PC-3 (cell line): ENCODE results near the gene PRKACB. TPM values are rescaled to one million over a fixed set of nuclear protein-coding genes. Genes with fewer than 3 reads are reported as not detected.

Experiments
- ATAC-seq: fragments of 200-7000 bp; cut with Tn5 transposase; 2 replicates; pipeline ENCODE4 v1.9.1; 2020; ENCODE audit warnings: mild to moderate bottlenecking, moderate library complexity
- BruUV-seq: library from RNA; stranded (reverse); fragments of 400-500 nt; replicated peaks from 2 replicates; lab custom pipeline; 2021; lab: Mats Ljungman, UMichigan
- CTCF ChIA-PET: fragments of 300-600 bp; sonication (Branson Sonifier 250); formaldehyde crosslinking; loops from one replicate; lab custom pipeline; 2022; ENCODE audit warnings: antibody characterized with exemption; lab: Charles Lee
- POLR2A ChIA-PET: fragments of 300-600 bp; sonication (Branson Sonifier 250); formaldehyde crosslinking; loops from one replicate; lab custom pipeline; 2022; ENCODE audit warnings: antibody characterized with exemption; ENCODE audit not compliant: unreplicated experiment; lab: Charles Lee
- DNase-seq: peaks from one replicate; pipeline ENCODE4 v3.0.0-alpha.2; 2015
- H2AFZ ChIP-seq: fragments of 300-600 bp; sonication (generic); 2 replicates; pipeline ENCODE4 v1.6.0; 2016; ENCODE audit warnings: antibody characterized with exemption, low read length
- H3F3A ChIP-seq: fragments of 300-600 bp; sonication (generic); one replicate; pipeline ENCODE4 v1.6.0; 2017; ENCODE audit warnings: antibody characterized with exemption, low read length, control low read depth, mild to moderate bottlenecking; ENCODE audit not compliant: unreplicated experiment
- H3K27ac ChIP-seq: fragments of 300-600 bp; sonication (generic); 2 replicates; pipeline ENCODE4 v1.5.1; 2016; ENCODE audit warnings: mild to moderate bottlenecking, low read length
- H3K27me3 ChIP-seq: fragments of 300-600 bp; sonication (generic); 2 replicates; pipeline ENCODE4 v1.6.1; 2016; ENCODE audit warnings: low read length, mixed read lengths
- H3K36me3 ChIP-seq: fragments of 300-600 bp; sonication (generic); 2 replicates; pipeline ENCODE4 v1.6.1; 2016; ENCODE audit warnings: low read depth, mixed run types, low read length, mixed read lengths
- H3K4me1 ChIP-seq: fragments of 300-600 bp; sonication (generic); 2 replicates; pipeline ENCODE4 v1.5.1; 2016; ENCODE audit warnings: low read length; ENCODE audit not compliant: insufficient read depth
- H3K4me2 ChIP-seq: fragments of 300-600 bp; sonication (generic); 2 replicates; pipeline ENCODE4 v1.6.0; 2016; ENCODE audit warnings: low read length
- H3K4me3 ChIP-seq: fragments of 300-600 bp; sonication (generic); 2 replicates; pipeline ENCODE4 v1.5.1; 2016; ENCODE audit warnings: mild to moderate bottlenecking, low read length, mixed read lengths
- H3K79me2 ChIP-seq: fragments of 300-600 bp; sonication (generic); 2 replicates; pipeline ENCODE4 v1.6.1; 2017; ENCODE audit warnings: low read length, mixed read lengths
- H3K9ac ChIP-seq: fragments of 300-600 bp; sonication (generic); 2 replicates; pipeline ENCODE4 v1.6.0; 2016; ENCODE audit warnings: mild to moderate bottlenecking, low read length
- H3K9me2 ChIP-seq: fragments of 300-600 bp; sonication (generic); replicated peaks from 2 replicates; pipeline ENCODE4 v1.6.1; 2016; ENCODE audit warnings: mixed run types, low read length, mixed read lengths
- H3K9me3 ChIP-seq: fragments of 300-600 bp; sonication (generic); 2 replicates; pipeline ENCODE4 v1.6.1; 2016; ENCODE audit warnings: low read length, mixed read lengths
- H4K20me1 ChIP-seq: fragments of 300-600 bp; sonication (generic); 2 replicates; pipeline ENCODE4 v1.6.1; 2016; ENCODE audit warnings: low read length, mixed read lengths
- CTCF ChIP-seq: fragments of 300-600 bp; sonication (generic); conservative IDR thresholded peaks from 2 replicates; pipeline ENCODE4 v1.5.1; 2017; ENCODE audit warnings: antibody characterized with exemption, low read depth, mild to moderate bottlenecking, low read length
- EZH2 ChIP-seq: fragments of 300-600 bp; sonication (generic); IDR thresholded peaks from one replicate; pipeline ENCODE4 v1.6.1; 2017; ENCODE audit warnings: antibody characterized with exemption, mild to moderate bottlenecking, low read length; ENCODE audit not compliant: unreplicated experiment
- EZH2phosphoT487 ChIP-seq: fragments of 300-600 bp; sonication (generic); IDR thresholded peaks from 2 replicates; pipeline ENCODE4 v1.6.1; 2018; ENCODE audit warnings: mild to moderate bottlenecking, antibody characterized with exemption, low read length, borderline replicate concordance
- intact Hi-C: fragments of 100-400 bp; cut with micrococcal nuclease; formaldehyde crosslinking; loops from 2 replicates; pipeline ENCODE4 v1.9.0; 2023
- total RNA-seq: library from RNA; depleted of rRNA; stranded (reverse); fragments of >200 nt; gene quantifications from 2 replicates; pipeline ENCODE4 v1.2.3, GENCODE V29; 2014

PRKACB gene
- total RNA-seq, 1 experiment from 2014 or later: 7.8 TPM

GRCh38 chr1:84192681-84193080 is 48.6 kb downstream of the PRKACB start:
- Histone ChIP-seq H3K4me2 (no peak overlapping the region), H3K9me2 (no peaks in the 10 kb centered on the region), H3K27ac (no peak overlapping the region), H3K27me3 (no peaks in the 10 kb centered on the region), H3K4me1 (no peaks in the 10 kb centered on the region), H3K36me3 (peaks cover 34% of the 10 kb centered on the region; the same call in 1 of the 2 replicates), H4K20me1 (no peaks in the 10 kb centered on the region), H3K4me3 (no peak overlapping the region), H3K9ac (no peak overlapping the region), H3K79me2 (no peaks in the 10 kb centered on the region), H2AFZ (no peak overlapping the region), H3F3A (no peaks in the 10 kb centered on the region), H3K9me3 (peaks cover 22% of the 10 kb centered on the region; the same call in 1 of the 2 replicates)
- intact Hi-C loops: no loop called here
- POLR2A ChIA-PET: no interaction called here
- CTCF ChIA-PET: no interaction called here
- DNase-seq (no peak), ATAC-seq (no peak)
- BruUV-seq: no TSS peak
- TF ChIP-seq CTCF (no peak), EZH2 (no peak), EZH2phosphoT487 (no peak)

GRCh38 chr1:84198832-84199231 is 54.8 kb downstream of the PRKACB start:
- no peak for ATAC-seq
- ChIA-PET CTCF (no interaction called here), POLR2A (no interaction called here)
- no peaks in the 10 kb centered on the region for H3K9me2 ChIP-seq
- 0 out of 2 replicates have a peak, but pooled peaks cover 7% of the 10 kb centered on the region for H3K36me3 ChIP-seq
- no peak for TF ChIP-seq EZH2
- TF ChIP-seq CTCF: no peak
- TF ChIP-seq EZH2phosphoT487: no peak
- H3K9me3 ChIP-seq: 0 out of 2 replicates have a peak, but pooled peaks cover 2% of the 10 kb centered on the region
- H3K27me3 ChIP-seq: no peaks in the 10 kb centered on the region
- no peaks in the 10 kb centered on the region for H3K79me2 ChIP-seq
- H3K4me3 ChIP-seq: no peak overlapping the region
- H2AFZ ChIP-seq: no peak overlapping the region
- H3K9ac ChIP-seq: no peak overlapping the region
- no TSS peak for BruUV-seq
- H4K20me1 ChIP-seq: no peaks in the 10 kb centered on the region
- no peak overlapping the region for H3K27ac ChIP-seq
- DNase-seq: no peak
- no peaks in the 10 kb centered on the region for H3K4me1 ChIP-seq
- H3K4me2 ChIP-seq: no peak overlapping the region
- intact Hi-C loops: no loop called here
- H3F3A ChIP-seq: no peaks in the 10 kb centered on the region

- TF ChIP-seq EZH2phosphoT487 (no peak), EZH2 (no peak), CTCF (no peak)
- Histone ChIP-seq H3K9me3 (no peaks in the 10 kb centered on the region), H3F3A (no peaks in the 10 kb centered on the region), H4K20me1 (no peaks in the 10 kb centered on the region), H3K4me1 (no peaks in the 10 kb centered on the region), H3K79me2 (no peaks in the 10 kb centered on the region), H3K36me3 (0 out of 2 replicates have a peak, but pooled peaks cover 2% of the 10 kb centered on the region), H3K9ac (no peak overlapping the region), H3K9me2 (no peaks in the 10 kb centered on the region), H3K27ac (no peak overlapping the region), H3K4me3 (no peak overlapping the region), H2AFZ (no peak overlapping the region), H3K27me3 (no peaks in the 10 kb centered on the region), H3K4me2 (no peak overlapping the region)
- BruUV-seq: no TSS peak
- POLR2A ChIA-PET: no interaction called here
- DNase-seq (no peak), ATAC-seq (no peak)
- CTCF ChIA-PET: no interaction called here
- intact Hi-C loops: no loop called here
Measured at GRCh38 chr1:84199257-84199656, 55.2 kb downstream of the PRKACB start.
